ENCODE measurements around the gene GOLGA8N.

GRCh38 chr15:32652178-32652577, 58.9 kb downstream of the GOLGA8N start:
- TF ChIP-seq EZH2 (IDR thresholded peaks at IDR 0.05; ENCODE audit: low read depth) (no peak), CTCF (conservative IDR thresholded peaks at IDR 0.05) (no peak)
